NOMO-1 treated with dmso at 0.1 percent for 144 hours (cell line): ENCODE measurements around the gene DMAC2L.
"Not testable (repeated sequence)": the region's sequence is repeated elsewhere in the genome, so short reads cannot be mapped to it uniquely, and the experiment has no call there.

Source experiments
- DNase-seq: peaks from one replicate; lab custom pipeline; 2025; ENCODE audit not compliant: unreplicated experiment; lab: John Stamatoyannopoulos, UW

The DMAC2L gene, protein sequence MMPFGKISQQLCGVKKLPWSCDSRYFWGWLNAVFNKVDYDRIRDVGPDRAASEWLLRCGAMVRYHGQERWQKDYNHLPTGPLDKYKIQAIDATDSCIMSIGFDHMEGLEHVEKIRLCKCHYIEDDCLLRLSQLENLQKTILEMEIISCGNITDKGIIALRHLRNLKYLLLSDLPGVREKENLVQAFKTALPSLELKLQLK

DNA sequence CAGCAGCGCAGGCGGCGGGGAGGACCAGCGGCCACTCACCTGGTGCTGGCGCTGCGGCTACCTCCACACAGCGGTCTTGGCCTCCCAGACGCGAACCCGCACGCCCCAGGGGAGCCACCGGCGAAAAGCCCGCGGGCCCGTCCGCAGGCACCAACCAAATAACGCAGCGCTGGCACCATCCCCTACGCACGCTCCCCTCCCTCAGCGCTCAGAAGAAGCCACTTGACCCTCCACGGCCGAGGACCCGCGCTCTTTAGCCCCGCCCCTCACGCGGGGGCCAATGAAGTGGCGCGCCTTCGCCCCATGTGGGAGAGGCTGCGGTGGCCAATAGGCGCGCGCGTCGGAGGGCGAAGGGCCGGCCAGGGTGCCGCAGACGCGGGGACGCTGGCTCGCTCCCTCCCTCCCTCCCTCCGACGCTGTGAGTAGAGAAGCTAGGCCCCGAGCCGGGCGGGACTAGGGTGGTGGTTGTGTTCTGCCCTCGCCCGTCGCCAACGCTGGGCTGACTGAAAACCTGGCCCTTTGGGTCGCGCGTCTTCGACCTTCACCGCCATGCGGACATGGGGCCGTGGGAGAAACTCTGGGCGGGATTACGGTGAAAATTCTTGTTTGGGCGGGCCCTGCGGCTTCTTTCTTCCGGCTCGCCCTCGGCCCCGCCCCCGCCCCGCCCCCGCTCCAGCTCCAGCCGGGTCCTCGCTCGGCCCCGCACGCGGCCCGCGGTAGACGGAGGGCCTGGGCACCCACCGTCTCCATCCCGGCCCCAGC is at the start of gene DMAC2L, which contains the start of gene L2HGDH:
Gene DMAC2L, plus strand, starts transcription at position 353 of the 762 bp plus-strand sequence. CDS start 9,164 bp downstream, outside the sequence.
Gene L2HGDH, minus strand, starts transcription at position 258 of the 762 bp plus-strand sequence. Its CDS starts 79 bp downstream, at position 179.
- DNase-seq: peak; percentile 91

DNA sequence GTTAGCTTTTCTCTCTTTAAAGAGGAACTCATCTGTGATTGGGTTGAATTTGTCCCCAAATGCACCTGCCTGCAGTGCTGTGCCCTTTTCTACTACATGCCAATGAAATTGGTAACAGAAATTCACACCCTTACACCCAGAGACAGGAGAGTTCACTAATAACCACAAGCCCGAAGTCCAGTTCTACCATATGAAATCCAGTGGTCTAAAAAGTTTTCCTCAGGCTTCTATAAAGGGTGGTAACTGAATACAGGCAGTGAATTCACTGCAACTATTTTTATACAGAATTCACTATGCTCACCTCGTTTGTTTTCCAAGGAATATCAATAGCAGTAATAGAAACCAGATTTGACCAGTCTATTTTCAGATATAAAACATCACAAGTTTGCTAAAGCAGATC is 49.3 kb upstream of the DMAC2L start:
- no peak for DNase-seq

DNA sequence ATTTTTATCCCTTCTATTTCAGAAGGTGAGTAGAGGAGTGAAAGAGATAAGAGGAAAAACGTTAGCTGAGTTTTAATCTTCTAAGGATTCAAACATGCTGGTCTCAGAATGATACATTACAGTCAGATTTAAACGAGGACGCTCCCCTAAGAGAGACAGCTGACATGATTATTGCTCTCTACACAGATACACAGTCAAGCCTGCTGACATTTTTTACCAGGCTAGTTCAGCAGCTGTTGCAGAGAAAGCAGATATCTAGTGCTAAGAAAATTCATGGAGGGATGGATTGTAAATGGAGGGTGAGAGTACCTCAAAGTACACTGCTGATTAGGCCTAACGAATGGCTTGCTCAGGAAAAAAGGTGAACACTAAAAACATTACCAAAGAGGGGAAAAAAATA is 48.8 kb upstream of the DMAC2L start:
- DNase-seq: no peak

DNA sequence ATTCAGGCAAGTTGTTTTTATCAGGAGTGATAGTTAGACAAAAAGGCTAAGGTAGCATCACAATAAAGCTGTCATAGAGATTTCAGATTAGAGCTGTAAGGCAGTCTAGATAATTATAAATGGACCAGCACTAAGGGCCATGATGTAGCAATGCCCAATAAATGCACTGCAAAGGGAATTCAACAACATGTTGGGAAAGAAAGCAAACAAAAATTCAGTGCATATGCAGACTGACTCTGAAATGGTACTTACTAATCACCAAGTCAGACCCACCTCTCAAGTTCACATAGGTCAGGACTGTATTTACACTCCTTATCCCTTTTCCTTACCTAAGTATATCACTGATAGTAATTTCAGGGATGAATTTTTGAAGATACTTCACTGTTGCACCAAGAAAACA is 47.1 kb upstream of the DMAC2L start:
- no peak for DNase-seq

DNA sequence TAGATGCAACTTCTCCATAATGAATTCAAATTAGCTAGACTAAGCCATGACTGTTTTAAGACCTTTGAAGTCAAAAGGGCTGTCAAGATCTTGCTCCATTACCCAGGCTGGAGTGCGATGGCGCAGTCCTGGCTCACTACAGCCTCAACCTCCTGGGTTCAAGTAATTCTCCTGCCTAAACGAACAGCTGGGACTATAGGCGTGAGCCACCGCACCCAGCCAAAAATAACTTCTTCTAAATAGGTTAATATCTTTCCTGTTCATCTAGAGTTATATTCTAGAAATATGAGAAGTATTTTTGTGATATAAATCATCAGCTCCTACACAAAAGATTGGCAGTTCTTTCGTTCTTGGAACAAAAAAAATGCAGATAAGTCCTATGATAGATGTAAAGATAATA is 41.2 kb upstream of the DMAC2L start:
- DNase-seq: no peak

DNA sequence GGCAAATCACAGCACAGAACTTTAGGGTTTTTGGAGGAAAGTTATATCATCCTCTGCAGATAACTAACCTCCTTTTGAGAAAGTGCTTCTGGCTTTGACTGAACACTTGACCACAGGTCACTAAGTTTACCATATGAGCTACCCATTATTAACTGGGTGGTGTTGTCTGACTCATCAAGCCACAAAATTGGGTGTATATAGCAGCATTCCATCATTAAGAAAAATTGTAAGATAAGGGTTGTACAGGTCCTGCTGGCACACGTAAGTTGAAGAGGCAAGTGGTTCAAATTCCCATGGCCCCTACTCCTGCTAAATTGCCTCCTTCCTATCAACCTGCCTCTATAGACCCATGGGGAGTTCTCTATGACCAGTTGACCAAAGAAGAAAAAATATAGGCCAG is 39.6 kb upstream of the DMAC2L start:
- no peak for DNase-seq

DNA sequence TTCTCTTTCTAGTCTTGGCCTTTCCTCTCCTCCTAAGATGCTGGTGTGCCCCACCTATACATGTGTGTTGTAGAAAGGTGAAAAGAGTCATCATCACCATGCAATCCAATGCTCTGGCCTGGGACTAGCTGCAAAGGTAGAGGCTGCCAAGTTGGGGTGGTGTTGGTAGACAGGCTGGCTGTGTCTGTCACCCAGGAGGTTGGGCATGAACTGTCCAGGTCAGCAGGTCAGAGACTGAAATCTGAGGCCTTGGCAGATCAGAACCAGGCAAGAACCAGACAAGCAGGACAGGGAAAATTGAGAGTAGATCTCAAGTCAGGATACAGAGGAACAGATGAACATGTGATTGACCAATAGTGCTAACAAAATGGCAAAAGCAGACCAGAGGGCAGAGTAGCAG is 26.3 kb upstream of the DMAC2L start:
- DNase-seq: no peak

DNA sequence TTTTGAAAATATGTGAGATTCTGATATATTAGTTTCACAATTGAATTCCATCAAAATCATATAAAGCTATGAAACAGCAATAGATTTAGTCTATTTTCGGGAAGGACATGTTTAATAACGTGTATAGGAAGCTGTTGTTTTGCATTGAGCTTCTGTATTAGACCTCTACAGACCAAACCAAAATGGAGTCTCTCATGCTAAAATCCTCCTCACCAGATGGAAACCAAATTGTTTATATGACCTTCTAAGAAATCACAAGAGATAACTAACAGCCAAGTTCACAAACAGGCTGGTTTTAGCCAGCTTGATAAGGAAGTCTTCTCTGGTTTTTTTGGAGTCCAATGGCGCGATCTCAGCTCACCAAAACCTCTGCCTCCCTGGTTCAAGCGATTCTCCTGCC is 24.0 kb upstream of the DMAC2L start:
- DNase-seq: no peak

DNA sequence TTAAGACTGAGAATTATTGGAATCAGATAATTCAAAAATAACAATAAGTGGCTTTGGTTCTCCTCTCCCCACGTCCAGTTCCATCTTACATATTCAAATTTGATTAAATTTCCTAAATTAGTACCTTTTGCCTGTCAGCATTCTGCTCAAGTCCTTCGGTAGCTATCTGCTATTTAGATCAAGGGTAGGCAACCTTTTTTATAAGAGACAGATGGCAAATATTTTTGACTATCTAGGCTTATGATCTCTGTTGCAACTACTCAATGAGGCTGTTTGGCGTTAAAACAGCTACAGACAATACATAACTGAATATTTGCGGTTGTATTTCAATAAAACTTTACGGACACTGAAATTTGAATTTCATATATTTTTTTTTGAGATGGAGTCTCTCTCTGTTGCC is 21.8 kb upstream of the DMAC2L start:
- DNase-seq: no peak

DNA sequence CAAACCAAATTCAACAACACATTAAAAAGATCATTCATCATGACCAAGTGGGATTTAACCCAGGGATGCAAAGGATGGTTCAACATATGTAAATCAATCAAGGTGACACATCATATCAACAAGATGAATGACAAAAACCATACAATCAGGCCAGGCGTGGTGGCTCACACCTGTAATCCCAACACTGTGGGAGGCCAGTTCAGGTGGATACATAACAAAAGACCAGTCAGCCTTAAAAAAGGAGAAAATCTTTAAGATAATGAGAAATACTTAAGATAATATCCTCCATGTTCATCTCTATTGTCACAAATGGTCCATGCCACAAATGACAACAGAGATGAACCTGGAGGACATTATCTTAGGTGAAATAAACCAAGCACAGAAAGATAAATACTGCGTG is 12.5 kb upstream of the DMAC2L start:
- DNase-seq: no peak

DNA sequence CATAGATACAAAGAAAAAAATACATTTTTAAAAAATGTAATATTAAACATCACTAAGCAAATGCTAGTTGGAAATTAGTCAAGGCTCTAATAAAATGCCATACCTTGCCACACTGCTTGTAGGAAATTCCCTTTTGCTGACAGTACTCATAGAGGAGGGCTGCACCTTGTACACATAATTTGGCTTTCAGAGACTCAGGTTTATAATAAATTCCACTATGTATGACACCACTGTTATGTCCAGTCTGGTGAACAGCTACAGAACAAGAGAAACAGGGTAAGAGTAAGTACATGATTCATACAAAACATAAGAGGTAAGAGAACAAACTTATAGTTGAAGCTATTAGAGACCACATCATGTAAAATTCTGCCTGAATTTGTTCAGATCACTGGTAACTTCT is 10.2 kb upstream of the DMAC2L start:
- no peak for DNase-seq

DNA sequence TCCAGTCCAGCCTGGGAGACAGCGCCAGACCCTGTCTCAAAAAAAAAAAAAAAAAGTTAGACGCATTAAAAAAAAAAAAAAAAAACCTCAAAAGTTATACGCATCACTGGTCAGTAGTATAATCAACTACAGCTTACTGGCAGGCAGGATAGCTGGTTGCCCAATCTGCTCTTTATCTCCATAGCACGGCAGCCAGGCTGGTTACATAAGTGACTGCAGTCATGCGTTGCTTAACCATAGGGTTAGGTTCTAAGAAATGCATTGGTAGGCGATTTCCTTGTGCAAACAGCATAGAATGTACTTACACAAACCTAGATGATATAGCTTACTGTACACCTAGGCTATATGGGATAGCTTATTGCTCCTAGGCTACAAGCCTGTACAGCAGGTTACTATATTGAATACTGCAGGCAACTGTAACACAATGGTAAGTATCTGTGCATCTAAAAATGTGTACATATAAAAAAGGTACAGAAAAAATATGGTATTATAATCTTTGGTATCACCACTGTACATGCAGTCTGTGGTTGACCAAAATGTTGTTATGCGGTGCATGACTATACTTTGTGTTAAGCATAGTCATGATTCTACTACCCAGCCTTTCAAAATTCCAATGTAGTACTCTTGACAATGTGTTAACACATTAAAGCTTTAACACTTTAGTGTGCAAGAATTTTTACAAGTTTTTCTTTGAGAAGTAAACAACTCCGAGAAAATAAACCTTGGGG is 8.2 kb upstream of the DMAC2L start:
- DNase-seq: peak; percentile 73

DNA sequence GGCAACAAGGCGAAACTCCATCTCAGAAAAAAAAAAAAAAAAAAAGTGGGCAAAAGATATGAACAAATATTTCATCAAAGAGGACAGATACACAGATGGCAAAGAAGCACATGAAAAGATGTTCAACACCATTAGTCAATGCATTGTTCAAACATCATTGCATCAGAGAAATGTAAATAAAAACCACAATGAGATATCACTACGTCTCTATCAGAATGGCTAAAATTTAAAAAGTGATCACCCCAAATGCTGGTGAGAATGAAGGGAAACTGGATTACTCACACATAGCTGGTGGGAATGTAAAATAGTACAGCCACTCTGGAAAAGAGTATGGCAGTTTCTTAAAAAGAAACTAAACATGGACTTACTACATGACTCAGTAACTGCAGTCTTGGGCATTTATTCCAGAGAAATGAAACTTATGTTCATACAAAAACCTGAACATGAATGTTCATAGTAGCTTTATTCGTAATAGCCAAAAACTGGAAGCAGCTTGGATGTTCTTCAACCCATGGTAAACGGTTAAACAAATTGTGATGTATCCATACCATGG is 3.7 kb upstream of the DMAC2L start:
- no peak for DNase-seq

DNA sequence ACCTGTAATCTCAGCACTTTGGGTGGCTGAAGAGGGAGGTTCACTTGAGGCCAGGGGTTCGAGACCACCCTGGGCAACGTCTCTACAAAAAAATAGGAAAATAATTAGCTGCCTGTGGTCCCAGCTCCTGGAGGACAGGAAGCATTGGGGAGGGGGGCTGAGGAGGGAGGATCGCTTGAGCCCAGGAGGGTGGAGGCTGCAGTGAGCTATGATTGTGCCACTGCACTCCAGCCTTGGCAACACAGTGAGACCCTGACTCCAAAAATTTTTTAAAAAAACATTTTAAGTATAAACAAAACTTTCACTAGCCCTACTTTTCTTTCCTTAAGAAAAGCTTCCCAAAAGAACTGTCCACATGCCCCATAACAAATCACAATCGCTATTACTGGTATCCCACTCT is 1.7 kb upstream of the DMAC2L start:
- DNase-seq: no peak

DNA sequence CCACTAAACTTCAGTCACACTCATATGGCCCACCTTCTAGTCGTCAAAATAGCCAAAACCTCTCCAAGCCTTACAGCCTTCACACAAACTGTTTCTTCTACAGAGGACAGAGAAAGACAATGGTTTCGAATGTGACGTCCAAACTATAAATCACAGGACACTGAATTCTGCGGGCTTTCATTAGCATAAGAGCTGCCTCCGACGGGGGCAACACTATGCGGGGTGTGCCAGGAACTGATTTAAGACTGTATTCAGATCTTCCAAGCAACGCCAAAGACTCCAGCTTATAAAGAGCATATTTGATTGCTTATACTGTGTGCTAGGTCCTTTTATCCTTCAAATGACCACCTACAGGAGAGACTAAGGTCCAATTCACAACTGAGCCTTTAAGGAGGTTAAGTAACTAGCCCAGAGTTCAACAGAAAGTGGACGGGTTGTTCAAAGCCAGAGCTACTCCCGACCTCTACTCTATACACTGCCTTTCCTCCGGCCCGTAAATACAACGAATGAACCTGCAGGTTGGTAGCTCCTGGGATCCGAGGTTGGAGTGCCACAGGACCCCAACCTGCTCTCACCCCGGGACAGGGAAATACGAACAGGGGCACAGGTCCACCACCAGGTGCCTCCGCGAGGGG is 670 bp upstream of the DMAC2L start:
- no peak for DNase-seq

DNA sequence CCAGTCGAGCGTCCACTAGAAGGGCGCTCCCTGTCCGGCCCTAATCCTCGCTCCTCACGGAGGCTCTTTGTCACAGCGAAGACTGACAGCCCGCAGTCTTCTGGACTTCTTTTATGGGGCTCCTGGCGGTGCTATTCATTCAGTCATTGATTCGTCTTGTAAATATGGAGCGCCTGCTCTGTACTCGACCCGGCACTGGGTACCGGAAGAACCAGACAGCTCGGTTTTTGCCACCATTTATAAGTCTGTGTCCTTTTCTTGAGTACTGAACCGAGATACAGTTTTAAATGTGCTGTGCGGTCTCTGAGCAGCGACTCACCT is 570 bp downstream of the DMAC2L start:
- DNase-seq: no peak

DNA sequence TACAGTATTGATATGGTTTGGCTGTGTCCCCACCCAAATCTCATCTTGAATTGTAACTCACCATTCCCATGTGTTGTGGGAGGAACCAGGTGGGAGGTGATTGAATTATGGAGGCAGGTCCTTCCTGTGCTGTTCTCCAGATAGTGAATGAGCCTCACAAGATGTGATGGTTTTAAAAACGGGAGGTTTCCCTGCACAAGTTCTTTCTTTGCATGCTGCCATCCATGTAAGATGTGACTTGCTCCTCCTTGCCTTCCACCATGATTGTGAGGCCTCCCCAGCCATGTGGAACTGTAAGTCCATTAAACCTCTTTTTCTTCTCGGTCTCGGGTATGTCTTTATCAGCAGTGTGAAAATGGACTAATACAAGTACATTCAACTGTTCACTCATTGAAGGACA is 2.0 kb downstream of the DMAC2L start:
- not testable (repeated sequence) for DNase-seq

DNA sequence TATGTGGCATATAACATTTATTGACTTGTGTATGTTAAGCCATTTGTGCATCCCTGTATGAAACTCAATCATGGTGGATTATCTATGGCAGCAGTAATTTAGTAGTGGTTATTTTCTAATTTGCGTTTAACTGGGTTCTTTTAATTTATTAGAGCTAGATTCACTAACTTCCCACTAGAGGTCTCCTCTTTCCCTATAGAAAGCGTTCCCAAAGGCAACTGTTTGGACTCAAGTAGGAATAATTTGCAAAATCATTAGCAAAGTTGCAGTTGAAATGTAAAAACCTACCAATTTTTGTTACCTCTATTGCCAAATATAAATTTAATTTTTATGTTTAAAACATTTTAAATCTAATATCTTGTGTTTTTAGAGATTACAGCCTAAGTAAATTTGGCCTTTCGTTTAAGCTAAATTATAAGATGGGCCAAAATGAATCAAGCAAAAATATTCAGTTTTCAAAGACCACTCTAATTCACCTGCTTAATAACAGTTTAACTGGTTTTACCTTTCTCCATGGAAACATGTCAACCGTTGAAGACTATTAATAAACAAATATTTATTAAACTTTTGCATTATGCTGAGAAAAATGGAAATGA is 6.0 kb downstream of the DMAC2L start:
- DNase-seq: no peak

DNA sequence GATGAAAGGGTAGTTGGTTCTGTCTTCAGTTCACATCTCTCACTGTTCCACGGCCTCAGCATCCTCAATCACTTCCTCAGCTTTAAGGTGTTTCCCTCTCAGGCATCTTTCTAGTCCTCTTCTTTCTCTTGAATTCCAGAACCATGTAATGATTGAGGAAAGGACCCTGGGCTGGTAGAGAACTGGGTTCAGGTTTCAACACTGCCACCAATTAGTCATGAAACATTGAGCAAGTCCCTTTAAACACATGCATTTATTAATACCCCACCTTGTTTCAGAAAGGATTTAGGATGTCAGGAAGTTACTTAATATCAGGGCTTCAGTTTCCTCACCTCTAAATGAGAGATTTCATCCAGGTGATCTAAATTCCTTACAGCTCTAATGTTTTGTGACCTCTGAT is 7.2 kb downstream of the DMAC2L start:
- DNase-seq: no peak

DNA sequence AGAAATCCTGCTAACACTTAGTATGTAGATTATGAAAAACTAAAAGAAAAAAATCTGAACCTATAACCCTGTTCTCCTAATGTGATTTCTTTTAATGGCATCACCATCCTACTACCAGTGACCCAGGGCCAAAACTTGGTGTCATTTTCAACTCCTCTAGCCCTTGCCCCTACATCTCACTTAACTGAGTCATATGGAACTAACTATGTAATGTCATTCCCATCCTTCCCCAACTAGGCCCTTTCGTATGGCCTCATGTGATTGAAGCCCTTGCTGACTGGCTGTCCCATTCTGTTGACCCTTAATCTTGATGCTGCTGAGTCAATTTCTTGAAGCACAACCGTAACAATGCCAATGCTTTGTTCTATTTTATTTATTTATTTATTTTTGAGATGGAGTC is 7.6 kb downstream of the DMAC2L start:
- no peak for DNase-seq

DNA sequence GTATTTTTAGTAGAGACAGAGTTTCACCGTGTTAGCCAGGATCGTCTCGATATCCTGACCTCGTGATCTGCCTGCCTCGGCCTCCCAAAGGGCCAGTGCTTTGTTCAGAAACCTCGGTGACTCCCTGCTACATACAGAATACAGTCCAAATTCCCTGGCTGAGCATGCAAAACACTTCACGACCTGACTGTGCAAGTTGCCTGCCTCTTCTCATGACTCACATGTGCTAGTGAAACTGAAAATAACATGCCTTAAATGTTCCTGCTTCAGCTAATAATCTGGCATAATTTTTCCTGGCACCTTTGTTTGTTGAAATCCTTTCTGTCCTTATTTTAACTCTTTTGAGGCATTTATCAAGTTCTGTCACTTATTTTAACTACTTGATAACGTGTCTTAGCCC is 8.2 kb downstream of the DMAC2L start:
- no peak for DNase-seq
